Smooth muscle cell (in vitro differentiated cells): ENCODE measurements around the gene ZBTB7C. TPM values are rescaled to one million over a fixed set of nuclear protein-coding genes. Genes with fewer than 3 reads are reported as not detected.

ENCODE experiments used
- DNase-seq: peaks from one replicate; lab custom pipeline; 2025; ENCODE audit not compliant: unreplicated experiment; lab: John Stamatoyannopoulos, UW
- H2AFZ ChIP-seq: fragments of 200-600 bp; sonication (generic); 2 replicates; pipeline ENCODE4 v1.6.0; 2016; ENCODE audit warnings: antibody characterized with exemption, low read depth, mild to moderate bottlenecking
- H3F3A ChIP-seq: fragments of 200-600 bp; sonication (generic); 2 replicates; pipeline ENCODE4 v1.6.0; 2017; ENCODE audit warnings: antibody characterized with exemption, low read depth
- H3K27ac ChIP-seq: fragments of 200-600 bp; sonication (generic); 2 replicates; pipeline ENCODE4 v1.5.1; 2016; ENCODE audit warnings: low read depth, mild to moderate bottlenecking
- H3K27me3 ChIP-seq: fragments of 200-600 bp; sonication (generic); 2 replicates; pipeline ENCODE4 v1.6.1; 2016; ENCODE audit warnings: low read depth, mild to moderate bottlenecking
- H3K36me3 ChIP-seq: fragments of 200-600 bp; sonication (generic); 2 replicates; pipeline ENCODE4 v1.5.1; 2016; ENCODE audit warnings: low read depth
- H3K4me1 ChIP-seq: fragments of 200-600 bp; sonication (generic); 2 replicates; pipeline ENCODE4 v1.5.1; 2016; ENCODE audit warnings: low read depth
- H3K4me2 ChIP-seq: fragments of 200-600 bp; sonication (generic); 2 replicates; pipeline ENCODE4 v1.6.0; 2016; ENCODE audit warnings: mild to moderate bottlenecking
- H3K4me3 ChIP-seq: fragments of 200-600 bp; sonication (generic); 2 replicates; pipeline ENCODE4 v1.5.1; 2016; ENCODE audit warnings: mild to moderate bottlenecking
- H3K79me2 ChIP-seq: fragments of 200-600 bp; sonication (generic); 2 replicates; pipeline ENCODE4 v1.6.0; 2016; ENCODE audit warnings: low read depth, mild to moderate bottlenecking
- H3K9ac ChIP-seq: fragments of 200-600 bp; sonication (generic); 2 replicates; pipeline ENCODE4 v1.6.0; 2016; ENCODE audit warnings: low read depth
- H3K9me3 ChIP-seq: fragments of 200-600 bp; sonication (generic); replicated peaks from 2 replicates; pipeline ENCODE4 v1.5.1; 2016; ENCODE audit warnings: low read depth
- H4K20me1 ChIP-seq: fragments of 200-600 bp; sonication (generic); 2 replicates; pipeline ENCODE4 v1.6.0; 2016; ENCODE audit warnings: low read depth
- WGBS: methylation state at CpG from one replicate; pipeline ENCODE4 v1.1.7; 2016; ENCODE audit warnings: low lambda C conversion rate; 5-methylcytosine and 5-hydroxymethylcytosine counted together
- polyA plus RNA-seq: library from polyadenylated mRNA; unstranded; fragments of >200 nt; fragmentation: Nextera tagmentation; extraction: Ambion mirVana; gene quantifications from 2 replicates; pipeline ENCODE4 v1.2.1, GENCODE V29; 2016
- total RNA-seq: library from RNA; depleted of rRNA; stranded (reverse); fragments of >200 nt; gene quantifications from 2 replicates; pipeline ENCODE4 v1.2.3, GENCODE V29; 2014
- TF ChIP-seq, protein P1 (sequence below): fragments of 200-600 bp; sonication (generic); IDR thresholded peaks from 2 replicates; pipeline ENCODE4 v1.5.1; 2017; ENCODE audit warnings: borderline replicate concordance, mild to moderate bottlenecking, antibody characterized with exemption; ENCODE audit not compliant: insufficient read depth, poor library complexity, severe bottlenecking

ZBTB7C gene
- total and polyA plus RNA-seq, 2 experiments from 2014 or later = 0.48 to 0.63 TPM

DNA sequence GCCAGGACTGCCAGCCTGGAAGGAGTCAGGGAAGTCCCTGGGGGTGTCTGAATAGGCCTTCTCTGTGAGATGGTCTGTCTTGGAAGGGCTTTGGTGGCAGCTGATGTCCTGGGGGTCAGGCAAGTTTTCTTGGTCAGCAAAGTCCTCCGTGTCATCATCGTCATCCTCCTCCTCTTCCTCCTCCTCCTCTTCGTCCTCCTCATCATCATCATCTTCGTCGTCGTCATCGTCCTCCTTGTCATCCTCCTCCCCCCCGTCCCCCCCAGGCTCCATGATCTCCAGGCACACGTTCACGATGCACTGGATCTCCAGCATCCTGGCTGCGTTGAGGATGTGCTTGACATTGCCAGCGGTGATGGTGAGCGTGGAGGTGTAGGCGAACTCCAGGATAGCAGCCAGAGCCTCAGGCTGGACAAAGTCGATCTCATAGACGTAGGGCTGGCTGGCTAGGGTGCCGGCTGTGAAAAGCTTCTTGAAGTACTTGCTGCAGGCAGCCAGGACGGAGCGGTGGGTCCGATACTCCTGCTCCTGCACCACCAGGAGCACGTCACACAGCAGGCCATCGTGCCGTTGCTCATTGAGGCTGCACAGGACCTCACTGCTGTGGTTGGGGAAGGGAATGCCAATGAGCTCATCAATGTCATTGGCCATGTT is 368.6 kb downstream of the ZBTB7C start:
- H3K4me2 ChIP-seq = no peak overlapping the region
- no peaks in the 10 kb centered on the region for H3K9me3 ChIP-seq
- H3K9ac ChIP-seq = no peak overlapping the region
- no peaks in the 10 kb centered on the region for H3K4me1 ChIP-seq
- 97% methylated on average over 23 of the region's 23 CpGs for WGBS
- no peaks in the 10 kb centered on the region for H3K36me3 ChIP-seq
- no peaks in the 10 kb centered on the region for H4K20me1 ChIP-seq
- no peaks in the 10 kb centered on the region for H3K27me3 ChIP-seq
- H3K4me3 ChIP-seq = no peak overlapping the region
- TF ChIP-seq, protein P1, sequence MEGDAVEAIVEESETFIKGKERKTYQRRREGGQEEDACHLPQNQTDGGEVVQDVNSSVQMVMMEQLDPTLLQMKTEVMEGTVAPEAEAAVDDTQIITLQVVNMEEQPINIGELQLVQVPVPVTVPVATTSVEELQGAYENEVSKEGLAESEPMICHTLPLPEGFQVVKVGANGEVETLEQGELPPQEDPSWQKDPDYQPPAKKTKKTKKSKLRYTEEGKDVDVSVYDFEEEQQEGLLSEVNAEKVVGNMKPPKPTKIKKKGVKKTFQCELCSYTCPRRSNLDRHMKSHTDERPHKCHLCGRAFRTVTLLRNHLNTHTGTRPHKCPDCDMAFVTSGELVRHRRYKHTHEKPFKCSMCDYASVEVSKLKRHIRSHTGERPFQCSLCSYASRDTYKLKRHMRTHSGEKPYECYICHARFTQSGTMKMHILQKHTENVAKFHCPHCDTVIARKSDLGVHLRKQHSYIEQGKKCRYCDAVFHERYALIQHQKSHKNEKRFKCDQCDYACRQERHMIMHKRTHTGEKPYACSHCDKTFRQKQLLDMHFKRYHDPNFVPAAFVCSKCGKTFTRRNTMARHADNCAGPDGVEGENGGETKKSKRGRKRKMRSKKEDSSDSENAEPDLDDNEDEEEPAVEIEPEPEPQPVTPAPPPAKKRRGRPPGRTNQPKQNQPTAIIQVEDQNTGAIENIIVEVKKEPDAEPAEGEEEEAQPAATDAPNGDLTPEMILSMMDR = no peak
- H3K27ac ChIP-seq = no peak overlapping the region
- H2AFZ ChIP-seq = no peak overlapping the region
- no peak for DNase-seq
- no peaks in the 10 kb centered on the region for H3K79me2 ChIP-seq
- no peaks in the 10 kb centered on the region for H3F3A ChIP-seq

DNA sequence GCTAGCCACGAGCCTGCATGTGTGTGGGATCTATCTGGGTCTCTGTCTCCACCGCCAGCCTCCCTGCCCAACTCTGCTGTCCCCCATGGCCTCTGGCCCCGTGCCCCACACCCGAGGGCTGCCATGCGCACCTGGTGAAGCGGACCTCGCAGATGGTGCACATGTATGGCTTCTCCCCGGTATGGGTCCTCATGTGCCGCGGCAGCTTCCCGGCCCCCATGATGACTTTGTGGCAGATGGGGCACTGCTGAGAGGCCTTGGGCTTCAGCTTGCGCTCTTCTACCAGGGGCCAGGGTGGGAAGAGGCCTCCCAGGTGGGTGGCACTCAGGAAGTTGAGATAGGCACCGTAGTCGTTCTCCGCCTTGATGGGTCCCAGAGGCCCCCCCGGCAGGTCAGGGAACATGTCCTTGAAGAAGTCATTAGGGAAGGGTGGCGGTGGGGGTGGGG is 369.4 kb downstream of the ZBTB7C start:
- TF ChIP-seq, protein P1 = no peak
- WGBS = 95% methylated on average over 17 of the region's 17 CpGs
- H2AFZ ChIP-seq = no peak overlapping the region
- H3K9ac ChIP-seq = no peak overlapping the region
- no peaks in the 10 kb centered on the region for H4K20me1 ChIP-seq
- H3K36me3 ChIP-seq = no peaks in the 10 kb centered on the region
- no peaks in the 10 kb centered on the region for H3K4me1 ChIP-seq
- H3K27me3 ChIP-seq = no peaks in the 10 kb centered on the region
- DNase-seq = no peak
- no peak overlapping the region for H3K27ac ChIP-seq
- no peak overlapping the region for H3K4me2 ChIP-seq
- H3K4me3 ChIP-seq = no peak overlapping the region
- H3F3A ChIP-seq = no peaks in the 10 kb centered on the region
- no peaks in the 10 kb centered on the region for H3K79me2 ChIP-seq
- no peaks in the 10 kb centered on the region for H3K9me3 ChIP-seq

DNA sequence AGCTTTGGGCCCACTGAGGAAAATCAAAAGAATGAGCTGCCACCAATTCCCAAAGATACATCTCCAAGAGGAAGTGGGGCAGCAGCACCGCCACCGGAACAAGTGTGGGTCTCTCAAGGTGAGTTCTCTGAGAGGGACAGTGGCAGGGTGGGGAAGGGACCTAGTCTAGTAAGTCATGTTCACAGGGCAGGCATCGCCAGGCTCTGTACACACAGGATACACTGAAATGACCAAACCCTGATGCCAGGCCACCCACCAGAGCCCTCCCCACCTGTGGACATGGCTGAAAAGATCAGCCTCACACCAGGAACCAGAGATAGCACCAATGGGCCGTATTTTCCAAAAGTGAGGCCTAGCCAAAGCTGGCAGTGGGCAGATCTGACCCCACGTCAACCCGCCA is 370.5 kb downstream of the ZBTB7C start:
- Histone ChIP-seq H3K9me3 (no peaks in the 10 kb centered on the region), H3K4me1 (no peaks in the 10 kb centered on the region), H3K9ac (no peak overlapping the region), H3K36me3 (no peaks in the 10 kb centered on the region), H2AFZ (no peak overlapping the region), H3K27me3 (no peaks in the 10 kb centered on the region), H3K4me2 (no peak overlapping the region), H3K27ac (no peak overlapping the region), H3K4me3 (no peak overlapping the region), H3F3A (peaks cover 4% of the 10 kb centered on the region), H3K79me2 (no peaks in the 10 kb centered on the region), H4K20me1 (no peaks in the 10 kb centered on the region)
- 94% methylated on average over 6 of the region's 6 CpGs for WGBS
- TF ChIP-seq, protein P1 = no peak
- DNase-seq = no peak
